Stimulated activated CD8-positive, alpha-beta memory T cell treated with anti-CD3 and anti-CD28 coated beads, Interleukin-2, amount 100 ng/mL, for 48 hours (primary cell): ENCODE results near the gene CDH4.

Experiments used
- DNase-seq, 2 donors: peaks; one replicate each; pipeline ENCODE4 v3.0.0-alpha.2; 2020; ENCODE audit warnings: low read depth in 2 of 2

The CDH4 gene

DNA sequence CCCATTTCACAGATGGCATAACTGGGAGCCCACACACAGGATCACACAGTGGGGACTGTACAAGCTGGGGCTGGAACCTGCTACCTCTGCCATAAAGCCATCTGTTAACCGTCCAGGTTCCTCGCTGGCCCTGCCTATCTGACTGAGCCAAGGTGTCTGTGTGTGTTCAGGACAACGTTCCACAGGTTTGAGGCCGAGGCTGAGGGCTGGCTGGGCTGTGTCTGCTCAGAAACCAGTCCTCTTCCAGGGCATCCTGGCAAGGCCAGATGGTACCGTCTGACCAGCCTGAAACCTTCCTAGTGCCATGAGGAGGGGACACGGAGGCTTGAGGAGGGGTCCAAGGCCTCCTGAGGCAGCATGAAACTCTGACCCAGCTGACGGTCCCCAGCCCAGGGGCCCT lies 663.0 kb downstream of the CDH4 start:
- DNase-seq, result no peak

DNA sequence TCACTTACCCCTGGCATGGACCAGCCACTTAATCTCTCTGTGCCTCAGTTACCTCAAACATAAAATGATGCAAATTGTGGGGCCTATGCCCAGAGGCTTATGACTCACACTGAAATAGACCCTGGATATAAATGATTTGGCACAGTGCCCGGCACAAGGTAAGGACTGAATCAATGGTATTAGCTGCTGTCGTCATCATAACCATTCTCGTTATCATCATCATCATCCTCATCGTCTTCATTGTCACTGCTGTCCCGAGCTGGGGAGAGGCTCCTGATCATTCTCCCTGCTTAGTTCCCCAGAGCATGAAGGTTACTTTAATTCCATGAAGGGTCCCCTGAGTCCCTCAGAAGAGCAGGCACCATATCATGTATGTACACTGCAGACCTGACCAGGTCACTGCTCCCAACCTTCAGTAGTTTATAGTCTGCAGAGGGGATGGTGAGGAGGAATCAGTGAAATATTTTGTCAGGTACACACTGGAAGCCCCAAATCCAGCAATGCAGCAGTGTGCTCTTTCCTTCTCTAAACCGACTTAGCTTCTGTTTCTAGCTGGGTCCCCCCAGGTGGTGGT lies 664.3 kb downstream of the CDH4 start:
- DNase-seq, result no peak

DNA sequence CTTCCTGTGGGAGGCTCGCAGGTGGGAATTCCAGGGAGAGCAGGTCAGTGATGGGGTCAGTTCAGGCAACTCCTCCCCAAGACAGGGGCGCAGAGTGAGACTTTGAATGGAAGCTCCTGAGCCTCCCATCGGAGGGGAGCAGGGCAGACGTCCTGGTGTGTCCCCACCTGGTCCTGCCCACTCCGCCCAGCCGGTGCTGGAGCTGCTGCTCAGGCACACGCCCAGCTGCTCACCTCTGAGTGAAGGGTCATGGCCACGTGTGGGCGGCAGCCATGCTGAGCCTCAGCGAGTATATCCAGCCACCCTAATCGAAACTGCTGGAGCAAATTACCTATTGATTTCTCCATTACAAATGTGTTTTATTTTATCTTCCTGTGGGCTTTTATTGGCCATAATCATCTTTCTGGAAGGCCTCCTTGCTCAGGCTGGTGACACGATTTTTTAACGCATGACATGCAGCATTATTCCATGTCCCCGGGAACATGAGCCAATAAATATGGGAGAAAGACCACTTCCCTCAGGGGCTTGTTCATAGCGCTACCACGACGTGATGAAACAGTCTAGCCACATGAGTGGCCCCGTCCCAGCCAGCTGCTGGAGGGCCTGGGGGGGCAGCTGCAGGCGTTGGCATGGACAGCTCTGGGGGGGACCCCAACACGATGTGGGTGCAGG lies 665.5 kb downstream of the CDH4 start:
- DNase-seq, result no peak

- no peak for DNase-seq
These were observed 666.5 kb downstream of the CDH4 start for GRCh38 chr20:61918548-61918947.

- DNase-seq, result no peak
These were observed 667.2 kb downstream of the CDH4 start for GRCh38 chr20:61919239-61919638.

DNA sequence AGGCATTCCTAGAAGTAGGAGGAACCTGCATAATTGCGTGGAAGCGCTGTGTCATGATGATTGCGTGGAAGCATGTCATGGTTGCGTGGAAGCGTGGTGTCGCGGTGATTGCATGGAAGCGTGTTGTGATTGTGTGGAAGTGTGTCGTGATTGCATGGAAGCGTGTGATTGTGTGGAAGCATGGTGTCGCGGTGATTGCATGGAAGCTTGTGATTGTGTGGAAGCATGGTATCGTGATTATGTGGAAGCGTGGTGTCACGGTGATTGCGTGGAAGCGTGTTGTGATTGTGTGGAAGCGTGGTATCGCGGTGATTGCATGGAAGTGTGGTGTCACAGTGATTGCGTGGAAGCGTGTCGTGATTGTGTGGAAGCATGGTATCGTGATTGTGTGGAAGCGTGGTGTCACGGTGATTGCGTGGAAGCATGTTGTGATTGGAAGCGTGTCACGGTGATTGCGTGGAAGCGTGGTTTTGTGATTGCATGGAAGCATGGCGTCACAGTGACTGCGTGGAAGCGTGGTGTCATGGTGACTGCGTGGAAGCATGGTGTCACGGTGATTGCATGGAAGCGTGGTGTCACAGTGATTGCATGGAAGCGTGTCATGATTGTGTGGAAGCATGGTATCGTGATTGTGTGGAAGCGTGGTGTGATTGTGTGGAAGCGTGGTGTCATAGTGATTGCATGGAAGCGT lies 667.8 kb downstream of the CDH4 start:
- DNase-seq, result no peak

DNA sequence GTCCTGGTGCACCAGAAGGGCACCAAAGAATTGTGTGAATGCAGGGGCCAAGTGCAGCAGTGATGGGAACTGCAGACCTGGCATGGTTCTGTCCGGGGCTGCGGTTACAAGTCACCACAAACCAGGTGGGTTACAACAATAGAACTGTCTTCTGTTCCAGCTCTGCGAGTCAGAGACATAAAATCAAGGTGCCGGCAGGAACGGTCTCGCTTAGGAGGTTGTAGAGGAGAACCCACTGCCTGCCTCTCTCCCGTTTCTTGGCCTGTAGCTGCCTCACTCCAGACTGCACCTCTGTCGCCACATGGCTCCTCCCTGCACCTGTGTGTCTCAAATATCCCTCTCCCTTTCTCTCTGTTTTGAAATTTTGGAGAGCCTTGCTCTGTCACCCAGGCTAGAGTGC lies 670.4 kb downstream of the CDH4 start:
- no peak for DNase-seq

DNA sequence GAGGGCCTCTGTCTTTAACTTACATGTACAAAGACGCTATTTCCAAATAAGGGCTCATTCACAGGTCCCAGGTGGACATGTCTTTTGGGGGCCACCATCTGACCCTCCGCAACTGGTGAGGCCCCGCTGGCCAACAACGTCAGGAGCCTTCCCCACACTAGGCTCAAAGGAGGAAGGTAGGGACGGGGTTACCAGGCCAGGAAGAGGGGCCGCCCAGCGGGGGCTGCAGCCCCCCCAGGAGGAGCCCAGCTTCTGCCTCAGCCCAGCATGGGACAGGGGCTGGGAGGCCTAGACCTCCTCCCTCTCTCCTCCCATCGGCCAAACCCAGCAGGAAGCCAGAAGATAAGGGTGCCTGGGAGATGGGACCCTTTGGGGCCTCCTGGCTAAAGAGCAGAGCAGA lies 670.9 kb downstream of the CDH4 start:
- no peak for DNase-seq

GRCh38 chr20:61923371-61924166 lies 671.5 kb downstream of the CDH4 start:
- no peak for DNase-seq

- DNase-seq, result no peak
These were observed 672.3 kb downstream of the CDH4 start for GRCh38 chr20:61924211-61924857.

GRCh38 chr20:61924858-61925554 lies 672.9 kb downstream of the CDH4 start:
- DNase-seq, result no peak

DNA sequence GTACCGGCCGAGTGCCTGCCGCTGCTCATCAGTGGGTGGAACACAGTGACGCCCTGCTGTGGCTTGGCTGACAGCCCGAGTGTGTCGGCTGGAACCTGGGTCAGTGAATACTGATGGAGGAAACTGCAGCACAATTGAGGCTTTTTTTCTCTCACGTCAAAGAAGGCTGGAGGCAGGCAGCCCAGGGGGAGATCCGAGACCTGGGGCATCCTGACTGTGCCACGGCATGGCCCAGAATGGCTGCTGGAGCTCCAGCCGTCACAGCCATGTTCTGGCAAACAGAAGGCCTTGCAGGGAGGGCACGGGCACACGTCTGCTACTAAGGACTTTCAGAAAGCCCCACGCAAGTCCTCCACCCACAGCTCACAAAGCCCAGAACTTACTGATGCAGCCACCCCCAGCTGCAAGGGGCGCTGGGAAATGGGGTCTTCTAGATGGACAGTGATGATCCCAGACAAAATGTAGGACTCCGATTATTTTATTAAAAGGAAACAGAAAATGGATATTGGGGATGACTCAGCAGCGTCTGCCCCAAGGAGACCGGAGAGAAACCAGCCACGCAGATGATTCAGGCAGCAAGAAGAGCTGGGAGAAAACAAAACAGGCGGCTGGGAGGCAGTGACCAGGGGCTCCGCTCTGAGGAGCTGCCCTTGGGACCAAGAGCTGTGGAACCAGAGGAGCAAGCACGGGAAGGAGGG lies 673.6 kb downstream of the CDH4 start:
- no peak for DNase-seq

GRCh38 chr20:61926253-61926613 lies 674.2 kb downstream of the CDH4 start:
- DNase-seq, result no peak

- no peak for DNase-seq
These were observed 674.7 kb downstream of the CDH4 start for GRCh38 chr20:61926796-61927192.

DNA sequence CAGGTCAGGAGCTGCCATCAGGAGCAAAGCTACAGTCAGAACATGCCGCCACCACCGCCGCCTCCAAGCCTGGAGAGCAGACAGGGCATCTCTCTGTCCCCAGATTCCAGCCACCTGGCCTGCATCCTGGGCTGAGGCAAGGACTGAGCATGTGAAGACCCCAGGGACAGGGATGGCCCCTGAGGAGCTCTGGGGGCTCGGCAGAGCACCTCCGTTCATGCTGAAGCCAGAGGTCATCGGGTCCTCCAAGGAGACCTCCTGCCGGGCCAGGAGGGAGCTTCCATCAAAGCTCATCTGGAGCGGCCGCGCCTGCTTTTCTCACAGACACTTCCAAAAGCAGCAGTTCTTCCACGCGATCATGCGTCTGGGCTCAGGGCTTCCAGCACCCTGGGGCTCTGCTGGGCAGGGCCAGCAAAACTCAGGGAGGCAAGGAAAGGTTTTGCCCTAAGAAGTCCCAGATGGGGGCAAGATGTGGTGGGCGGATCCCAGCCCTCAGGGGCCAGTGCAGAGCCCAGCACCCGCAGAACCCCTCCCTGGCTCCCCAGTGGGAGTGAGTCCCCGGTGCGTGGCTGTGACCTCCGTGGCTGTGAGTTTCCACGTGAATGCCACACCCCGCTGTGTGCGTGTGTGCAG lies 675.2 kb downstream of the CDH4 start:
- no peak for DNase-seq

DNA sequence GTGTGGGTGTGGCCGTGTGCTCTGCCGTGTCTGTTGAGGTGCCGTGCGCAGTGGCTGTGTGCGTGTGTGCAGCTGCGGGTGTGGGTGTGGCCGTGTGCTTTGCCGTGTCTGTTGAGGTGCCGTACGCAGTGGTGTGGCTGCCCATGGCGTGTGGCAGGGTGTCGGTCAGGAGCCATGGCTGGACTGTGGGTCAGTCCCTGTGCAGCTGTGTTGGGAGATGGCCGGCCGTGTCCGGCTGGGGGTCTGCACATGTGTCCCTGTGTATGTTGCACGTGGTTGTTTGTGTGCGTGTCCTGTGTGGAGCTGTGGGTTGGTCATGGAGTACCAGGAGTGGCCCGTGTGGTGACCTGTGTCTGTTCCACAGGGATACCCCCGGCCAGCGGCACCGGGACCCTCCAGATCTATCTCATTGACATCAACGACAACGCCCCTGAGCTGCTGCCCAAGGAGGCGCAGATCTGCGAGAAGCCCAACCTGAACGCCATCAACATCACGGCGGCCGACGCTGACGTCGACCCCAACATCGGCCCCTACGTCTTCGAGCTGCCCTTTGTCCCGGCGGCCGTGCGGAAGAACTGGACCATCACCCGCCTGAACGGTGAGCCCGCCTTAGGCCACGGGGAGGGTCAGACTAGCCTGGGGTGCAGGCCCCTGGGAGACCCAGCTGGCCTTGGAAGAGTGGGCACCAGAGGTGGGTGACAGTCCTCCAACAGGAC lies 675.9 kb downstream of the CDH4 start:
- no peak for DNase-seq

- DNase-seq, result no peak
These were observed 677.5 kb downstream of the CDH4 start for GRCh38 chr20:61929561-61929960.

GRCh38 chr20:61929971-61930666 lies 678.1 kb downstream of the CDH4 start:
- no peak for DNase-seq
